Uterus (tissue), 4 donors: ENCODE measurements around the gene PHIP. TPM values are rescaled to one million over a fixed set of nuclear protein-coding genes. Genes with fewer than 3 reads are reported as not detected.

Experiments used
- DNase-seq, 2 donors: peaks; one replicate each; pipeline ENCODE4 v3.0.0-alpha.2; 2019 to 2020
- H3K27ac ChIP-seq, 2 donors: fragments of 200-600 bp; sonication (generic); 1 replicate in 1 of 2; 2 replicates in 1 of 2; pipeline ENCODE4 v1.5.1; 2016 to 2018
- H3K27me3 ChIP-seq, 2 donors: fragments of 200-600 bp; sonication (generic); one replicate each; pipeline ENCODE4 v1.5.1; 2018 to 2019; ENCODE audit warnings: control low read depth in 1 of 2
- H3K36me3 ChIP-seq, 2 donors: fragments of 200-600 bp; sonication (generic); one replicate each; pipeline ENCODE4 v1.5.1; 2019; ENCODE audit warnings: control low read depth in 1 of 2
- H3K4me1 ChIP-seq, 2 donors: fragments of 200-600 bp; sonication (generic); one replicate each; pipeline ENCODE4 v1.5.1; 2018 to 2019; ENCODE audit warnings: control low read depth in 1 of 2
- H3K4me3 ChIP-seq, 2 donors: fragments of 200-600 bp; sonication (generic); 1 replicate in 1 of 2; 2 replicates in 1 of 2; pipeline ENCODE4 v1.5.1; 2018 to 2019; ENCODE audit warnings: mild to moderate bottlenecking in 1 of 2
- H3K9me3 ChIP-seq, 2 donors: fragments of 200-600 bp; sonication (generic); one replicate each; pipeline ENCODE4 v1.5.1; 2019; ENCODE audit warnings: control low read depth in 1 of 2
- CTCF ChIP-seq, 4 experiments: fragments of 200-600 bp in 2 of 4; fragments of 450-650 bp in 2 of 4; sonication (generic) in 2 of 4; IDR thresholded peaks; one replicate each; pipeline ENCODE4 v1.5.1; 2016 to 2019; ENCODE audit warnings: antibody characterized with exemption in 4 of 4, mild to moderate bottlenecking in 2 of 4, moderate library complexity in 1 of 4
- POLR2A ChIP-seq, 2 donors: fragments of 450-650 bp; IDR thresholded peaks; one replicate each; pipeline ENCODE4 v1.6.1; 2016; ENCODE audit warnings: antibody characterized with exemption in 2 of 2, mild to moderate bottlenecking in 1 of 2, moderate library complexity in 1 of 2
- intact Hi-C: fragments of 100-400 bp; cut with DNase I; formaldehyde crosslinking; loops from one replicate; pipeline ENCODE4 v1.15.1; 2023; ENCODE audit warnings: low total_unique reads
- total RNA-seq, 4 donors: library from RNA; depleted of rRNA in 3 of 4; stranded (reverse); fragments of >200 nt in 3 of 4; gene quantifications; one replicate each; pipeline versions ENCODE4 v1.1.0 to v1.2.4, GENCODE V29; 2014 to 2023
- donor health status: DM: yes; HTN: yes; CAD: no.

PHIP gene
- total RNA-seq, 4 donors from 2014 or later, result 40.6 to 85.3 (median 53.9) TPM

DNA sequence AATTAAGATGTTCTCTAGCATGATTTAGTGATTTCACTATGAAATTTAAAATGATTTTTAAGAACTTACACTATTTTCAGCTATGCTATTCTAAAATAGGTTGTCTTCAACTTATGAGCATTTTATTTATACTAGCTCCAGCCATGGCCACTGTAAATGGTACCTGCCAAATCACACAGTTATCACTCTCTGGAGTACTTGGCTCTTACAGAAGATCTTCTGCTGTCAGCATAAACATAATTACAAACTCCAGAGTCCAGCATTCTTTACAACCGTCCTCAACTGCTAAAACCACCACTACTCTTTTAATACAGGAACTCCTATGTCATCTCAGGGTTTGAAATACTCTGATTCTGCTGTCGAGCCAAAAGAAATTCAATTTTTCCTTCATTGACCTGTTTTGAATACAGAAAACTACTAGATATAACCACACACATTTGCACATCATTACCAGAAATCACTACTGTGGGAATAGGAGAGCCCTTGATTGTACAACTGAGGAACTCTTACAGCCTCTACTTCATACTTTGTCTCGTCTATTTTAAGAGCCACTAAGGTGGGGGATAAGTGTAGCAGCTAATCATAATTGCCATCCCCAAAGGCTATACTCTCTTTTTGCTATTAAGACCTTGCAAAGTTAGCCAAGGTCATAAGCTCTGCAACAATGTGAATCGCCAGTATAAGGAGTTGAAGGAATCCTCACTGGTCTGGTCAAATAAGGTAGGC is 93.7 kb downstream of the PHIP start:
- Histone ChIP-seq H3K9me3 (no peaks in the 10 kb centered on the region), H3K4me1 (no peaks in the 10 kb centered on the region), H3K27ac (no peak overlapping the region), H3K4me3 (no peak overlapping the region), H3K27me3 (no peaks in the 10 kb centered on the region), H3K36me3 (no peaks in the 10 kb centered on the region)
- intact Hi-C loops, result no loop called here
- DNase-seq, result no peak
- TF ChIP-seq POLR2A (IDR thresholded peaks at IDR 0.05) (no peak), CTCF (IDR thresholded peaks at IDR 0.05) (no peak)

GRCh38 chr6:78967191-78967590 is 110.9 kb downstream of the PHIP start:
- no peaks in the 10 kb centered on the region for H3K9me3 ChIP-seq
- no peak overlapping the region for H3K4me3 ChIP-seq
- H3K27ac ChIP-seq, result no peak overlapping the region
- intact Hi-C loops, result no loop called here
- H3K27me3 ChIP-seq, result no peaks in the 10 kb centered on the region
- no peak for TF ChIP-seq CTCF (IDR thresholded peaks at IDR 0.05)
- TF ChIP-seq POLR2A (IDR thresholded peaks at IDR 0.05), result no peak
- no peak for DNase-seq
- no peaks in the 10 kb centered on the region for H3K36me3 ChIP-seq
- H3K4me1 ChIP-seq, result no peaks in the 10 kb centered on the region

GRCh38 chr6:78966542-78966941 is 111.5 kb downstream of the PHIP start:
- TF ChIP-seq CTCF (IDR thresholded peaks at IDR 0.05), result no peak
- TF ChIP-seq POLR2A (IDR thresholded peaks at IDR 0.05), result no peak
- intact Hi-C loops, result no loop called here
- no peaks in the 10 kb centered on the region for H3K36me3 ChIP-seq

DNA sequence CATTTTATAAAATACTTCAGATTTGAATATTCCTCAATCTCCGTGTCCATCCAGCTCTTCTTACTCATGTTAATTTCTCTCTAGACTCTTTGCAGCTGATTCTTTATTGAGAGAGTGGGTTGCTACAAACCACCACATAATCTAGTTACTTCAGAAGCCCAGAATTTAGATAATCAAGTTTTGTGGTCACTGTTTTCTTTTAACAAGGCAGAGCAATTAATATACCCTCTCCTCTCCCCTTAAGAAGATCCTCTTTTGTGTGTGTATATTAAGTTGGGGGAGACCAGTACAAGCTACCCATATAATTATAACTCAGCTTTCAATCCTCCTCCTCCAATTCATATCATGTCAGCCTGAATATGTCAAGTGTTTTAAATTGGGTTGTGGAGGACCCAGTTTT is 115.6 kb downstream of the PHIP start:
- intact Hi-C loops, result no loop called here

More at GRCh38 chr6:78966542-78966941, 111.5 kb downstream of the PHIP start:
- Histone ChIP-seq H3K4me3 (no peak overlapping the region), H3K27ac (no peak overlapping the region), H3K27me3 (no peaks in the 10 kb centered on the region), H3K9me3 (no peaks in the 10 kb centered on the region), H3K4me1 (no peaks in the 10 kb centered on the region)
- DNase-seq, result no peak

More for the DNA sequence above, 115.6 kb downstream of the PHIP start:
- TF ChIP-seq POLR2A (IDR thresholded peaks at IDR 0.05) (no peak), CTCF (IDR thresholded peaks at IDR 0.05) (no peak)
- H3K4me1 ChIP-seq, result no peaks in the 10 kb centered on the region
- DNase-seq, result no peak
- H3K27ac ChIP-seq, result no peak overlapping the region
- H3K27me3 ChIP-seq, result no peaks in the 10 kb centered on the region
- H3K36me3 ChIP-seq, result no peaks in the 10 kb centered on the region
- H3K9me3 ChIP-seq, result no peaks in the 10 kb centered on the region
- H3K4me3 ChIP-seq, result no peak overlapping the region
